BLaER1 (cell line): Measurements from ENCODE around the gene DPPA2.

Source experiments
- H3K27ac ChIP-seq: shearing (Covaris generic); formaldehyde crosslinking; 2 replicates; pipeline ENCODE4 v1.8.1; 2022
- H3K27me3 ChIP-seq: shearing (Covaris generic); formaldehyde crosslinking; 2 replicates; pipeline ENCODE4 v1.8.1; 2022
- H3K36me3 ChIP-seq: shearing (Covaris generic); formaldehyde crosslinking; 2 replicates; pipeline ENCODE4 v1.8.1; 2022
- H3K4me1 ChIP-seq: shearing (Covaris generic); formaldehyde crosslinking; 2 replicates; pipeline ENCODE4 v1.8.1; 2022
- H3K4me2 ChIP-seq: shearing (Covaris generic); formaldehyde crosslinking; 2 replicates; pipeline ENCODE4 v1.8.1; 2022
- H3K4me3 ChIP-seq: shearing (Covaris generic); formaldehyde crosslinking; 2 replicates; pipeline ENCODE4 v1.8.1; 2022
- H3K9ac ChIP-seq: shearing (Covaris generic); formaldehyde crosslinking; 2 replicates; pipeline ENCODE4 v1.8.1; 2022
- H3K9me3 ChIP-seq: shearing (Covaris generic); formaldehyde crosslinking; 2 replicates; pipeline ENCODE4 v1.8.1; 2022
- H4K20me1 ChIP-seq: shearing (Covaris generic); formaldehyde crosslinking; 2 replicates; pipeline ENCODE4 v1.8.1; 2022
- Cebpa-rat ChIP-seq: shearing (Covaris generic); IDR thresholded peaks from 2 replicates; pipeline ENCODE4 v1.8.1; 2022

Gene DPPA2

DNA sequence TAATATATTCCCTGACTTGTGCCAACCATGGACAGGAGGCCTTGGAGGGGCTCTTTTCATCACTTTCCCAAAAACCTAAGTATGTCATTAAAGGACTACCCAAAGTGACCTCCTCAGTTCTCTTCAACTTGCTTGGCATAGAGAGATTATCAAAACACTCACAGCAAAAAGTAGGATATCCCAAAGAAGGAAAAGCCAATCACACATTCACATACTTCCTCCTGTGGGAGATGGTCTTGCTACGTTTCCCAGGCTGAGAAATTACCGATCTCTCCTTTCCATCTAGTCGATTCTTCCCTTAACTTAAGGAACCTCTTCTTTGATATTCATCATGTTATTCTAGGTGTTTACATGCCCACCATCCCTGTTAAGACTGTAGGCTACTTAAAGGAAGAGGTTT, 11.9 kb upstream of the DPPA2 start:
- no peak overlapping the region for H3K27ac ChIP-seq
- no peaks in the 10 kb centered on the region for H3K9me3 ChIP-seq
- TF ChIP-seq Cebpa-rat: no peak
- H3K9ac ChIP-seq: no peak overlapping the region
- H3K4me3 ChIP-seq: no peak overlapping the region
- H3K36me3 ChIP-seq: no peaks in the 10 kb centered on the region
- H3K27me3 ChIP-seq: no peaks in the 10 kb centered on the region
- no peaks in the 10 kb centered on the region for H4K20me1 ChIP-seq
- no peaks in the 10 kb centered on the region for H3K4me1 ChIP-seq
- H3K4me2 ChIP-seq: no peak overlapping the region

DNA sequence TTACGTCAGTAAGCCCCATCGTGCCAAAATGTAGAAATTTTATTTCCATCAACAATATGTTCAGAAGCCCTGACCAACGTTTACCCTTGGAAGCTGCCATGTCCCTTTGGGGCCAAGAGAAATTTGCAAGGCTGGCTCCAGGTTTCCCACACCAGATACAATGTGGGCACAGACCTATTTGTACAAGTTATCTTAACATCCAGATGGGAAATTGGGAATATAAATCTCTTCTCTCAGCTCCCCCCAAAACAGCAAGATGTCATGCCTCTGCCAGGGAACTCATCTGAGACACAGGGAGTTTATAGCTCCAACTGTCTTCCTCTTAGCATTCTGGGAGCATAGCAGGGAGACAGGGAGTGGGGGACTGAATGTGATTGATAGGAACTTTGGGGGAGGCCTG, 9.3 kb upstream of the DPPA2 start:
- no peak overlapping the region for H3K4me3 ChIP-seq
- H3K27ac ChIP-seq: no peak overlapping the region
- H3K36me3 ChIP-seq: no peaks in the 10 kb centered on the region
- no peak overlapping the region for H3K4me2 ChIP-seq
- no peaks in the 10 kb centered on the region for H4K20me1 ChIP-seq
- no peaks in the 10 kb centered on the region for H3K4me1 ChIP-seq
- H3K9me3 ChIP-seq: no peaks in the 10 kb centered on the region
- no peak for TF ChIP-seq Cebpa-rat
- no peaks in the 10 kb centered on the region for H3K27me3 ChIP-seq
- no peak overlapping the region for H3K9ac ChIP-seq

DNA sequence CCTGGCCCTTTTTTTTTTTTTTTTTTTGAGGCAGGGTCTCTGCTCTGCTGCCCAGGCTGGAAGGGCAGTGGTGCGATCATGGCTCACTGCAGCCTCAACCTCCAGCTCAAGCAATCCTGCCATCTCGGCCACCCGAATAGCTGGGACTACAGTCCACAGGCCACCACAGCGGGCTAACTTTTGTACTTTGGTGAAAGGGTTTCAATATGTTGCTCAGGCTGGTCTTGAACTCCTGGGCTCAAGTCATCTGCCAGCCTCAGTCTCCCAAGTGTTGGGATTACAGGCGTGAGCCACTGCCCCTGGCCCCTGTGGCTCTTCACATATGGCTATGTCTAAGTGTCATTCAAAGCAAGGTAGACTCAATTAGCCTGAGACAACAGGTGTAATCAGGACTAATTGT, 8.8 kb upstream of the DPPA2 start:
- Histone ChIP-seq H3K9me3 (no peaks in the 10 kb centered on the region), H3K27me3 (no peaks in the 10 kb centered on the region), H3K36me3 (no peaks in the 10 kb centered on the region), H3K9ac (no peak overlapping the region), H3K4me3 (no peak overlapping the region), H3K4me2 (no peak overlapping the region), H4K20me1 (no peaks in the 10 kb centered on the region), H3K4me1 (no peaks in the 10 kb centered on the region), H3K27ac (no peak overlapping the region)
- TF ChIP-seq Cebpa-rat: no peak

DNA sequence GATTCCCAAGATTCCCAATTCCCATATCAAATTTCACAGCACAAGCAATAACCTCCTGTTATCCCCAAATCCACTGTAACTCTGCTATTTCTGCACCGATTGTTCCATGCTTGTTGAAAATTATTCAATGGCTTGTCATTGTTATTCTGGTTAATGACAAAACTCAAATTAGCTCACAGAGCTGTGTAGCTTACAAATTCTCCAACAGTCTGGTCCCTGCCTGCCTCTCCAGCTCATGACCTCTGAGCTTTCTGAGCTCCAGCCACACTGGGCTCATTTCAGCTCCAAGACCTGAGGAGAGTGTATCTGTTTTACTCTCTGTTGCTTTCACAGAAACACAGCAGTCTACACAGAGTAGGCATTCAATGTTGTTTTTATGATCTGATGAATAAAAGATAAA, 3.3 kb downstream of the DPPA2 start:
- Histone ChIP-seq H3K9ac (no peak overlapping the region), H3K4me2 (no peak overlapping the region), H4K20me1 (no peaks in the 10 kb centered on the region), H3K9me3 (no peaks in the 10 kb centered on the region), H3K27me3 (no peaks in the 10 kb centered on the region), H3K4me3 (no peak overlapping the region), H3K4me1 (no peaks in the 10 kb centered on the region), H3K27ac (no peak overlapping the region), H3K36me3 (no peaks in the 10 kb centered on the region)
- TF ChIP-seq Cebpa-rat: no peak

DNA sequence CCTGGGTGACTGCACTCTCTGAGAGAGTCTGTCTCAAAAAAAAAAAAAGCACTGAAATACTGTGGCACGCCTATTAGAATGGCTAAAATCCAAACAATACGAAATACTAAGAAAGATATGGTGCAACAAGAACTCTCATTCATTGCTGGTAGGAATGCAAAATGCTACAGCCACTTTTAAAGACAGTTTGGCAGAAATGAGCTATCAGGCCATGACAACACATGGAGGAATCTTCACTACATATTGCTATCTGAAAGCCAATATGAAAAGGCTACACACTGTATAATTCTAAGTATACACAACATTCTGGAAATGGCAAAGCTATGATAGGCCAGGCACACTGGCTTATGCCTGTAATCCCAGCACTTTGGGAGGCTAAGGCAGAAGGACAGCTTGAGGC, 18.8 kb downstream of the DPPA2 start:
- Histone ChIP-seq H3K4me2 (no peak overlapping the region), H3K36me3 (no peaks in the 10 kb centered on the region), H3K4me1 (no peaks in the 10 kb centered on the region), H3K9ac (no peak overlapping the region), H3K9me3 (no peaks in the 10 kb centered on the region), H3K27me3 (no peaks in the 10 kb centered on the region), H3K4me3 (no peak overlapping the region), H3K27ac (no peak overlapping the region), H4K20me1 (no peaks in the 10 kb centered on the region)
- TF ChIP-seq Cebpa-rat: no peak

- H3K27ac ChIP-seq: no peak overlapping the region
- no peak overlapping the region for H3K4me2 ChIP-seq
- TF ChIP-seq Cebpa-rat: no peak
- no peak overlapping the region for H3K9ac ChIP-seq
- H3K4me3 ChIP-seq: no peak overlapping the region
- H3K27me3 ChIP-seq: no peaks in the 10 kb centered on the region
- no peaks in the 10 kb centered on the region for H3K36me3 ChIP-seq
- no peaks in the 10 kb centered on the region for H4K20me1 ChIP-seq
- H3K9me3 ChIP-seq: no peaks in the 10 kb centered on the region
- H3K4me1 ChIP-seq: no peaks in the 10 kb centered on the region
Measured at GRCh38 chr3:109284071-109284470, 32.2 kb downstream of the DPPA2 start.

GRCh38 chr3:109278546-109278945, 37.8 kb downstream of the DPPA2 start:
- Histone ChIP-seq H3K4me1 (no peaks in the 10 kb centered on the region), H3K4me2 (no peak overlapping the region), H3K4me3 (no peak overlapping the region), H4K20me1 (no peaks in the 10 kb centered on the region), H3K27me3 (no peaks in the 10 kb centered on the region), H3K9me3 (no peaks in the 10 kb centered on the region), H3K9ac (no peak overlapping the region), H3K27ac (no peak overlapping the region), H3K36me3 (no peaks in the 10 kb centered on the region)
- TF ChIP-seq Cebpa-rat: no peak

DNA sequence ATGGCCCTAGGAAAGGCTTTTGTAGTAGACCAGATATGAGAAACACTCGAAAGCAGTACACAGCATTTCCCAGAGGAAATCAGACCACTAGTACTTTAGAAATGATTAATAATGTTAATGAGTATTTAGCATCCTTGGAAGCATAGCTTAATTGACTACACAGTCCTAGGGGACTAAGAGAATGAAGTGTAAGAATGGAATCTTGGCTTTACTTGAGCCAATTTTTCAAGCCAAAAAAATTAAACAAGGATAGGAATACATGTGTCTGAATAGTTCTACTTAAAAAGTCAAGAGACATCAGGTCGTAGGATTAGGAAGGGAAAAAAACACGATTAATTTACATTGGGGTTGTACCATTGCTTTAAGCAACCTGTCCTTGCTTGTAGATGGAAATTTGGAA, 38.2 kb downstream of the DPPA2 start:
- Histone ChIP-seq H3K4me2 (no peak overlapping the region), H3K27ac (no peak overlapping the region), H3K36me3 (no peaks in the 10 kb centered on the region), H3K9me3 (no peaks in the 10 kb centered on the region), H3K27me3 (no peaks in the 10 kb centered on the region), H3K4me3 (no peak overlapping the region), H3K4me1 (no peaks in the 10 kb centered on the region), H4K20me1 (no peaks in the 10 kb centered on the region), H3K9ac (no peak overlapping the region)
- TF ChIP-seq Cebpa-rat: no peak

GRCh38 chr3:109275702-109276293, 40.5 kb downstream of the DPPA2 start:
- Histone ChIP-seq H3K27me3 (no peaks in the 10 kb centered on the region), H3K9me3 (no peaks in the 10 kb centered on the region), H3K4me2 (no peak overlapping the region), H3K9ac (no peak overlapping the region), H3K4me3 (no peak overlapping the region), H4K20me1 (no peaks in the 10 kb centered on the region), H3K27ac (no peak overlapping the region), H3K36me3 (no peaks in the 10 kb centered on the region), H3K4me1 (no peaks in the 10 kb centered on the region)
- no peak for TF ChIP-seq Cebpa-rat

DNA sequence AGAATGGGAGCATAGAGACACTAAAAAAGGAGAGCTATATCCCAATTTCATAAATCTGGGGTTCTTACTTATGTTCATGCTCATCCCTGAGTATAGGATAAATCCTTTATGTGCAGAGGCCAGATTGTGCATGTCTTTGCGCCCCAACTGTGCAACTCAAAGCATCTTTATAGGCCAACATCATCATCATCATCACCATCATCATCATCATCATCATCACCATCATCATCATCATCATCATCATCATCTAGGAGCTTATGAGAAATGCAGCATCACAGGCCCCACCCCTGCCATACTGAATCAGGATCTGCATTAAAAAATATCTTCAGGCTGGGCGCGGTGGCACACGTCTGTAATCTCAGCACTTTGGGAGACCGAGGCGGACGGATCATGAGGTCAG, 45.5 kb downstream of the DPPA2 start:
- no peak overlapping the region for H3K4me2 ChIP-seq
- H3K4me1 ChIP-seq: no peaks in the 10 kb centered on the region
- no peaks in the 10 kb centered on the region for H3K36me3 ChIP-seq
- no peak overlapping the region for H3K9ac ChIP-seq
- no peaks in the 10 kb centered on the region for H4K20me1 ChIP-seq
- no peak overlapping the region for H3K27ac ChIP-seq
- no peak overlapping the region for H3K4me3 ChIP-seq
- no peaks in the 10 kb centered on the region for H3K27me3 ChIP-seq
- H3K9me3 ChIP-seq: no peaks in the 10 kb centered on the region
- no peak for TF ChIP-seq Cebpa-rat
